Stomach (tissue), 4 donors: ENCODE data around the gene ZNF70.

Experiments used
- POLR2A ChIP-seq, 4 donors: fragments of 450-650 bp; IDR thresholded peaks; one replicate each; pipeline ENCODE4 v1.6.1; 2016; ENCODE audit warnings: antibody characterized with exemption in 4 of 4, control low read depth in 2 of 4, mild to moderate bottlenecking in 1 of 4, moderate library complexity in 1 of 4
- POLR2AphosphoS5 ChIP-seq, 3 donors: sonication (generic); formaldehyde crosslinking; IDR thresholded peaks; one replicate each; pipeline ENCODE4 v1.6.1; 2016; ENCODE audit warnings: antibody characterized with exemption in 3 of 3
- TF ChIP-seq, protein P1 (sequence below), 7 experiments: fragments of 450-650 bp in 4 of 7; fragments of 200-600 bp in 3 of 7; sonication (generic) in 3 of 7; IDR thresholded peaks; one replicate each; pipeline ENCODE4 v1.5.1; 2016 to 2019; ENCODE audit warnings: antibody characterized with exemption in 7 of 7, control low read depth in 2 of 7, mild to moderate bottlenecking in 1 of 7

- TF ChIP-seq, protein P1, sequence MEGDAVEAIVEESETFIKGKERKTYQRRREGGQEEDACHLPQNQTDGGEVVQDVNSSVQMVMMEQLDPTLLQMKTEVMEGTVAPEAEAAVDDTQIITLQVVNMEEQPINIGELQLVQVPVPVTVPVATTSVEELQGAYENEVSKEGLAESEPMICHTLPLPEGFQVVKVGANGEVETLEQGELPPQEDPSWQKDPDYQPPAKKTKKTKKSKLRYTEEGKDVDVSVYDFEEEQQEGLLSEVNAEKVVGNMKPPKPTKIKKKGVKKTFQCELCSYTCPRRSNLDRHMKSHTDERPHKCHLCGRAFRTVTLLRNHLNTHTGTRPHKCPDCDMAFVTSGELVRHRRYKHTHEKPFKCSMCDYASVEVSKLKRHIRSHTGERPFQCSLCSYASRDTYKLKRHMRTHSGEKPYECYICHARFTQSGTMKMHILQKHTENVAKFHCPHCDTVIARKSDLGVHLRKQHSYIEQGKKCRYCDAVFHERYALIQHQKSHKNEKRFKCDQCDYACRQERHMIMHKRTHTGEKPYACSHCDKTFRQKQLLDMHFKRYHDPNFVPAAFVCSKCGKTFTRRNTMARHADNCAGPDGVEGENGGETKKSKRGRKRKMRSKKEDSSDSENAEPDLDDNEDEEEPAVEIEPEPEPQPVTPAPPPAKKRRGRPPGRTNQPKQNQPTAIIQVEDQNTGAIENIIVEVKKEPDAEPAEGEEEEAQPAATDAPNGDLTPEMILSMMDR (IDR thresholded peaks at IDR 0.05) = no peak
- TF ChIP-seq POLR2A (IDR thresholded peaks at IDR 0.05) (no peak), POLR2AphosphoS5 (IDR thresholded peaks at IDR 0.05) (no peak)
Measured at GRCh38 chr22:23772649-23773473, 21.9 kb upstream of the ZNF70 start, which contains the start of gene MMP11.
